IMR-90 (cell line): Measurements from ENCODE around the gene HAUS7. TPM values are rescaled to one million over a fixed set of nuclear protein-coding genes. Genes with fewer than 3 reads are reported as not detected.

Experiments used
- ATAC-seq: fragments of 200-7000 bp; cut with Tn5 transposase; 2 replicates; pipeline ENCODE4 v1.9.1; 2020; ENCODE audit warnings: low read depth, mild to moderate bottlenecking, moderate library complexity
- BruUV-seq: library from RNA; stranded (reverse); fragments of 400-500 nt; replicated peaks from 2 replicates; lab custom pipeline; 2021; lab: Mats Ljungman, UMichigan
- CTCF ChIA-PET: fragments of 300-600 bp; formaldehyde crosslinking; extraction: SDS; loops from one replicate; lab custom pipeline; 2021; ENCODE audit warnings: antibody characterized with exemption; lab: Yijun Ruan, JAX
- POLR2A ChIA-PET: fragments of 300-600 bp; sonication (Branson Sonifier 250); formaldehyde crosslinking; loops from one replicate; lab custom pipeline; 2022; ENCODE audit warnings: antibody characterized with exemption; ENCODE audit not compliant: unreplicated experiment; lab: Charles Lee
- DNase-seq: peaks from one replicate; pipeline ENCODE4 v3.0.0; 2013
- H2AFZ ChIP-seq: replicated peaks from 2 replicates; pipeline ENCODE3; 2013; ENCODE audit warnings: low read length, mild to moderate bottlenecking; ENCODE audit not compliant: poor library complexity
- H2AK5ac ChIP-seq: 2 replicates; pipeline ENCODE4 v1.6.1; 2013; ENCODE audit warnings: low read depth, low read length, inconsistent platforms
- H2AK9ac ChIP-seq: replicated peaks from 2 replicates; pipeline ENCODE3; 2013; ENCODE audit warnings: mild to moderate bottlenecking, low read depth, low read length, moderate library complexity; ENCODE audit not compliant: poor library complexity
- H2BK120ac ChIP-seq: 2 replicates; pipeline ENCODE4 v1.6.1; 2013; ENCODE audit warnings: low read depth, low read length, inconsistent platforms
- H2BK15ac ChIP-seq: 3 replicates; pipeline ENCODE4 v1.6.1; 2013; ENCODE audit warnings: low read depth, low read length, inconsistent platforms
- H2BK20ac ChIP-seq: 2 replicates; pipeline ENCODE4 v1.6.1; 2013; ENCODE audit warnings: low read depth, mild to moderate bottlenecking, inconsistent platforms, low read length, moderate library complexity
- H2BK5ac ChIP-seq: 2 replicates; pipeline ENCODE4 v1.6.1; 2013; ENCODE audit warnings: mild to moderate bottlenecking, low read depth, low read length, inconsistent platforms; ENCODE audit not compliant: poor library complexity, severe bottlenecking
- H3K14ac ChIP-seq: replicated peaks from 2 replicates; pipeline ENCODE4 v1.6.1; 2013; ENCODE audit warnings: low read depth, low read length, inconsistent platforms
- H3K18ac ChIP-seq: 2 replicates; pipeline ENCODE4 v1.6.1; 2013; ENCODE audit warnings: low read depth, low read length, control low read depth
- H3K23ac ChIP-seq: 2 replicates; pipeline ENCODE4 v1.6.1; 2013; ENCODE audit warnings: low read depth, low read length, inconsistent platforms
- H3K27ac ChIP-seq: 2 replicates; pipeline ENCODE4 v1.5.1; 2013; ENCODE audit warnings: mild to moderate bottlenecking, control low read depth, low read length; ENCODE audit not compliant: insufficient read depth
- H3K27me3 ChIP-seq: 2 replicates; pipeline ENCODE4 v1.6.1; 2013; ENCODE audit warnings: low read length; ENCODE audit not compliant: control insufficient read depth, insufficient read depth
- H3K36me3 ChIP-seq: 2 replicates; pipeline ENCODE4 v1.6.1; 2013; ENCODE audit warnings: low read length, mixed read lengths; ENCODE audit not compliant: control insufficient read depth, insufficient read depth
- H3K4ac ChIP-seq: 2 replicates; pipeline ENCODE4 v1.6.1; 2013; ENCODE audit warnings: low read depth, low read length, inconsistent platforms
- H3K4me1 ChIP-seq: 2 replicates; pipeline ENCODE4 v1.6.1; 2013; ENCODE audit warnings: low read length, mixed read lengths; ENCODE audit not compliant: control insufficient read depth, insufficient read depth
- H3K4me2 ChIP-seq: 2 replicates; pipeline ENCODE4 v1.6.1; 2013; ENCODE audit warnings: low read depth, mild to moderate bottlenecking, control low read depth, low read length, moderate library complexity
- H3K4me3 ChIP-seq: 2 replicates; pipeline ENCODE4 v1.5.1; 2013; ENCODE audit warnings: low read depth, mild to moderate bottlenecking, control low read depth, low read length, moderate library complexity; ENCODE audit not compliant: insufficient read depth
- H3K56ac ChIP-seq: 2 replicates; pipeline ENCODE4 v1.6.1; 2013; ENCODE audit warnings: low read length, inconsistent platforms; ENCODE audit not compliant: insufficient read depth; ENCODE audit errors: extremely low read depth
- H3K79me1 ChIP-seq, 2 experiments: 2 replicates each; pipeline ENCODE4 v1.6.1; 2013; ENCODE audit warnings: low read length in 2 of 2, inconsistent platforms in 1 of 2, low read depth in 1 of 2
- H3K9ac ChIP-seq: 2 replicates; pipeline ENCODE4 v1.6.1; 2013; ENCODE audit warnings: low read depth, low read length, control low read depth
- H3K9me1 ChIP-seq: 2 replicates; pipeline ENCODE4 v1.6.1; 2013; ENCODE audit warnings: low read length, inconsistent platforms; ENCODE audit not compliant: insufficient read depth
- H3K9me3 ChIP-seq: 2 replicates; pipeline ENCODE4 v1.6.1; 2013; ENCODE audit warnings: low read length; ENCODE audit not compliant: control insufficient read depth, insufficient read depth
- H4K20me1 ChIP-seq: 2 replicates; pipeline ENCODE4 v1.6.1; 2013; ENCODE audit warnings: low read length, inconsistent platforms; ENCODE audit not compliant: insufficient read depth
- H4K5ac ChIP-seq: 2 replicates; pipeline ENCODE4 v1.6.1; 2013; ENCODE audit warnings: mild to moderate bottlenecking, low read depth, low read length, control low read depth
- H4K8ac ChIP-seq, 2 experiments: 2 replicates each; pipeline ENCODE4 v1.6.1; 2013; ENCODE audit warnings: low read depth in 2 of 2, low read length in 2 of 2, control low read depth in 1 of 2, inconsistent platforms in 1 of 2
- H4K91ac ChIP-seq: 2 replicates; pipeline ENCODE4 v1.6.1; 2013; ENCODE audit warnings: low read depth, low read length, inconsistent platforms; ENCODE audit not compliant: insufficient read depth
- CHD1 ChIP-seq: IDR thresholded peaks from 2 replicates; pipeline ENCODE4 v1.6.1; 2012; ENCODE audit warnings: low read depth, low read length, improper control_type of control experiment
- CTCF ChIP-seq: conservative IDR thresholded peaks from 2 replicates; pipeline ENCODE4 v1.5.1; 2012; ENCODE audit warnings: mild to moderate bottlenecking, low read depth, low read length, improper control_type of control experiment
- ELK1 ChIP-seq: fragments of 150-350 bp; IDR thresholded peaks from 2 replicates; pipeline ENCODE4 v1.6.1; 2016; ENCODE audit warnings: low read depth, mild to moderate bottlenecking, low read length, moderate library complexity, borderline replicate concordance
- FOS ChIP-seq: fragments of 150-350 bp; IDR thresholded peaks from 2 replicates; pipeline ENCODE4 v1.6.1; 2016; ENCODE audit warnings: low read depth, low read length
- MAFK ChIP-seq: IDR thresholded peaks from 2 replicates; pipeline ENCODE4 v1.6.1; 2012; ENCODE audit warnings: low read depth, low read length, improper control_type of control experiment
- MAZ ChIP-seq: IDR thresholded peaks from 2 replicates; pipeline ENCODE4 v1.6.1; 2012; ENCODE audit warnings: low read depth, mild to moderate bottlenecking, low read length, improper control_type of control experiment, moderate library complexity, borderline replicate concordance
- MXI1 ChIP-seq: IDR thresholded peaks from 2 replicates; pipeline ENCODE4 v1.6.1; 2012; ENCODE audit warnings: low read depth, mild to moderate bottlenecking, low read length, moderate library complexity, borderline replicate concordance
- POLR2A ChIP-seq: IDR thresholded peaks from 2 replicates; pipeline ENCODE4 v1.6.1; 2012; ENCODE audit warnings: mild to moderate bottlenecking, low read depth, low read length
- RFX5 ChIP-seq: IDR thresholded peaks from 2 replicates; pipeline ENCODE4 v1.8.0; 2012; ENCODE audit warnings: low read depth, mild to moderate bottlenecking, low read length, moderate library complexity
- SMC3 ChIP-seq: fragments of 150-350 bp; IDR thresholded peaks from 2 replicates; pipeline ENCODE4 v1.6.1; 2016; ENCODE audit warnings: low read depth, mild to moderate bottlenecking, antibody characterized with exemption, low read length, moderate library complexity
- WGBS, 2 experiments: methylation state at CpG; one replicate each; pipeline versions ENCODE4 v1.1.5 to v1.1.7; 2013; ENCODE audit warnings: missing lambda C conversion rate in 2 of 2; ENCODE audit not compliant: insufficient read length in 1 of 2; ENCODE audit errors: extremely low coverage in 2 of 2; 5-methylcytosine and 5-hydroxymethylcytosine counted together
- dilution Hi-C: fragments of 300-500 bp; cut with HindIII; formaldehyde crosslinking; loops from one replicate; pipeline ENCODE4 v1.14.3; 2018; ENCODE audit warnings: low sequenced_read_pairs; ENCODE audit not compliant: unreplicated experiment
- in situ Hi-C: fragments of 300-500 bp; cut with MboI; formaldehyde crosslinking; loops from 3 replicates; pipeline ENCODE4 v1.14.3; 2019; ENCODE audit warnings: low sequenced_read_pairs, inconsistent platforms, mixed read lengths
- intact Hi-C: fragments of 100-400 bp; cut with micrococcal nuclease; formaldehyde crosslinking; loops from 2 replicates; pipeline ENCODE4 v1.10.0; 2022
- polyA plus RNA-seq, 3 experiments: library from polyadenylated mRNA; depleted of rRNA; stranded (reverse); fragments of >200 nt; gene quantifications; 2 replicates each; pipeline ENCODE4 v1.2.3, GENCODE V29; 2012; ENCODE audit warnings: low replicate concordance in 1 of 3
- total RNA-seq: library from RNA; depleted of rRNA; stranded (reverse); fragments of >200 nt; gene quantifications from 2 replicates; pipeline ENCODE4 v1.2.3, GENCODE V29; 2012

Gene HAUS7
- total and polyA plus RNA-seq, 2 of the 4 experiments (the other 2 are of a cell fraction) = 10.8 to 25.9 TPM

DNA sequence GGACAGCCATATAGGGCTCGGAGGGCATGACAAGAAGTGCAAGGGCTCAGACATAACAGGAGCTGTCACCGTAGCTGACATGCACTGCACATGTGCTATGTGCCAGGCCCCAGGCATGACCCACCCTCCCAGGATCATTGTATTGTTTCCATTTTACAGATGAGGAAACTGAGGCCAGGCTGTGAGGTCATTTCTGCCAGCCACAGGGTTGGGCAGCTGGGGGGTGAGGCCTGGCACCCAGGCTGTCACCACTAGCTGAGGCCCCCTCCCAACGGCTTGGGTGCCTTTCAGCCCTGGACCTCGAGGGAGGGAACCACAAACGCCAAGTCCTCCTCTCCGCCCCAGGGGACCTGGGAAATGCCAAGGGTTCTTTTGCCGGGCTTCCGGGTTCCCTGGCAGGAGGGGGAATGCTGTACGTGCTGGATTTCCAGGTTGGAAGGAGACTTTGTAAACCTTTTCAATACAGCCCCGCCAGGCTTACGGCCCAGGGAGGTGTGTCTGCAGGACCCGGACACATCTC is 37.2 kb downstream of the HAUS7 start:
- intact Hi-C loops (no loop called here), in situ Hi-C loops (no loop called here)

More for the DNA sequence above, 37.2 kb downstream of the HAUS7 start:
- ChIA-PET POLR2A (no interaction called here), CTCF (no interaction called here)
- Histone ChIP-seq H4K20me1 (no peaks in the 10 kb centered on the region), H3K56ac (no peak overlapping the region), H3K4me2 (no peak overlapping the region), H3K9me1 (no peaks in the 10 kb centered on the region), H3K4me3 (no peak overlapping the region), H3K4me1 (no peaks in the 10 kb centered on the region), H3K9me3 (peaks cover 12% of the 10 kb centered on the region), H3K14ac (no peak overlapping the region), H3K9ac (no peak overlapping the region), H3K18ac (no peak overlapping the region), H2BK20ac (no peak overlapping the region), H3K4ac (no peak overlapping the region), H2AFZ (no peak overlapping the region), H2AK9ac (no peak overlapping the region), H3K27ac (no peak overlapping the region), H2BK120ac (no peak overlapping the region), H3K36me3 (no peaks in the 10 kb centered on the region), H4K8ac (no peak overlapping the region), H3K27me3 (peaks cover 7% of the 10 kb centered on the region; the same call in 1 of the 2 replicates), H3K79me1 (no peaks in the 10 kb centered on the region), H2BK15ac (no peak overlapping the region), H4K91ac (no peak overlapping the region), H2AK5ac (no peak overlapping the region), H4K5ac (no peak overlapping the region), H2BK5ac (no peak overlapping the region), H3K23ac (no peak overlapping the region)
- no TSS peak for BruUV-seq
- ATAC-seq (no peak), DNase-seq (no peak)
- 59% methylated on average over 2 of the region's 12 CpGs; no CpG with 5 or more reads in 1 of the 2 experiments for WGBS, 2 experiments
- TF ChIP-seq SMC3 (no peak), CTCF (no peak), POLR2A (no peak), MAZ (no peak), MAFK (no peak), MXI1 (no peak), CHD1 (no peak), RFX5 (no peak), FOS (no peak), ELK1 (no peak)
- dilution Hi-C loops = no loop called here
